ENCODE results near the gene CDK3. TPM values are rescaled to one million over a fixed set of nuclear protein-coding genes. Genes with fewer than 3 reads are reported as not detected.

Gene CDK3
- total and polyA plus RNA-seq, 2 of the 4 experiments (the other 2 are of a cell fraction) = 0.72 to 8.8 TPM

DNA sequence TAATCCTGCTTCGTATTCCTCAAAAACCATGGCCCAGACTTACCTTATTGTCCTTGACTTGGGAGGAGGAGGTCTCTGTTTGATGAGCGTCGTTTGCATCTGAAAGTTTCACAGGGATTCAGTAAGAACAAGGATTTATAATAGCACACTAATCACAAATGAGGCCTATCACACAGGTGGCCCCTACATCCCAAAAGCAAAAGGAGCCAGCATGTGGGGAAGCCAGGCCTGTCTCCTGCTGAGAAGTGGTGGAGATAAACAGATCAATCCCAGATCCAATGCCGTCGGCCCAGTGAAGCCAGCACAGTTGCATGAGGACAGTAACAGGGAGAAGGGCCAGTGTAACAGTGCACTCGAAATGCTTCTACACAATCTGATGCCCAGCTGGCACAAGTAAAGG, 39.7 kb downstream of the CDK3 start:
- Histone ChIP-seq H3K27me3 (ENCODE audit: control insufficient read depth, insufficient read depth, low read length) (no peaks in the 10 kb centered on the region), H3K79me1 (ENCODE audit: low read depth in 1 of 2, low read length in 2 of 2) (peaks cover 4% of the 10 kb centered on the region in 2 experiments; a peak in 3 of 4 replicates), H3K14ac (replicated peaks; ENCODE audit: low read depth, low read length) (no peak overlapping the region), H2AK5ac (ENCODE audit: low read depth, low read length) (no peak overlapping the region), H3K36me3 (ENCODE audit: control insufficient read depth, insufficient read depth, low read length) (peaks cover 63% of the 10 kb centered on the region), H3K9me3 (ENCODE audit: control insufficient read depth, insufficient read depth, low read length) (no peaks in the 10 kb centered on the region), H3K9me1 (ENCODE audit: insufficient read depth, low read length) (peaks cover 5% of the 10 kb centered on the region; the same call in 1 of the 2 replicates), H3K4me3 (ENCODE audit: insufficient read depth, low read depth, low read length) (no peak overlapping the region), H3K27ac (ENCODE audit: insufficient read depth, low read length) (no peak overlapping the region), H2BK15ac (ENCODE audit: low read depth, low read length) (no peak overlapping the region), H3K23ac (ENCODE audit: low read depth, low read length) (no peak overlapping the region), H3K18ac (ENCODE audit: low read depth, low read length) (no peak overlapping the region), H3K4ac (ENCODE audit: low read depth, low read length) (no peak overlapping the region), H2BK5ac (ENCODE audit: low read depth, low read length, poor library complexity, severe bottlenecking) (no peak overlapping the region), H4K91ac (ENCODE audit: insufficient read depth, low read depth, low read length) (no peak overlapping the region), H2AFZ (replicated peaks; ENCODE audit: low read length, poor library complexity) (no peak overlapping the region), H3K4me1 (ENCODE audit: control insufficient read depth, insufficient read depth, low read length) (no peaks in the 10 kb centered on the region), H2AK9ac (replicated peaks; ENCODE audit: low read depth, low read length, poor library complexity) (no peak overlapping the region), H4K20me1 (ENCODE audit: insufficient read depth, low read length) (peaks cover 8% of the 10 kb centered on the region; the same call in 1 of the 2 replicates), H4K8ac (ENCODE audit: low read depth in 2 of 2, low read length in 2 of 2) (no peak overlapping the region), H3K4me2 (ENCODE audit: low read depth, low read length) (no peak overlapping the region), H3K9ac (ENCODE audit: low read depth, low read length) (no peak overlapping the region), H4K5ac (ENCODE audit: low read depth, low read length) (no peak overlapping the region), H2BK20ac (ENCODE audit: low read depth, low read length) (no peak overlapping the region), H3K56ac (ENCODE audit: extremely low read depth, insufficient read depth, low read length) (no peak overlapping the region), H2BK120ac (ENCODE audit: low read depth, low read length) (no peak overlapping the region)
- BruUV-seq (replicated peaks) = no TSS peak
- no CpG with 5 or more reads among the region's 6 CpGs for WGBS, 2 experiments (ENCODE audit: extremely low coverage in 2 of 2, insufficient read length in 1 of 2)
- in situ Hi-C loops (cut with MboI; ENCODE audit: low sequenced_read_pairs) = no loop called here
- dilution Hi-C loops (cut with HindIII; ENCODE audit: low sequenced_read_pairs, unreplicated experiment) = no loop called here
- intact Hi-C loops (cut with micrococcal nuclease) = no loop called here
- DNase-seq (no peak), ATAC-seq (ENCODE audit: low read depth) (no peak)
- TF ChIP-seq POLR2A (IDR thresholded peaks at IDR 0.05; ENCODE audit: low read depth, low read length) (no peak), MXI1 (IDR thresholded peaks at IDR 0.05; ENCODE audit: borderline replicate concordance, low read depth, low read length) (no peak), CHD1 (IDR thresholded peaks at IDR 0.05; ENCODE audit: low read depth, low read length) (no peak), MAFK (IDR thresholded peaks at IDR 0.05; ENCODE audit: low read depth, low read length) (no peak), NFE2L2 (IDR thresholded peaks at IDR 0.05; ENCODE audit: low read depth, low read length) (no peak), CEBPB (IDR thresholded peaks at IDR 0.05; ENCODE audit: low read depth, low read length) (no peak), RAD21 (IDR thresholded peaks at IDR 0.05; ENCODE audit: low read length) (no peak), USF2 (IDR thresholded peaks at IDR 0.05; ENCODE audit: low read depth, low read length) (no peak), SMC3 (IDR thresholded peaks at IDR 0.05; ENCODE audit: low read depth, low read length) (no peak), FOS (IDR thresholded peaks at IDR 0.05; ENCODE audit: low read depth, low read length) (no peak)
- TF ChIP-seq, protein P1, sequence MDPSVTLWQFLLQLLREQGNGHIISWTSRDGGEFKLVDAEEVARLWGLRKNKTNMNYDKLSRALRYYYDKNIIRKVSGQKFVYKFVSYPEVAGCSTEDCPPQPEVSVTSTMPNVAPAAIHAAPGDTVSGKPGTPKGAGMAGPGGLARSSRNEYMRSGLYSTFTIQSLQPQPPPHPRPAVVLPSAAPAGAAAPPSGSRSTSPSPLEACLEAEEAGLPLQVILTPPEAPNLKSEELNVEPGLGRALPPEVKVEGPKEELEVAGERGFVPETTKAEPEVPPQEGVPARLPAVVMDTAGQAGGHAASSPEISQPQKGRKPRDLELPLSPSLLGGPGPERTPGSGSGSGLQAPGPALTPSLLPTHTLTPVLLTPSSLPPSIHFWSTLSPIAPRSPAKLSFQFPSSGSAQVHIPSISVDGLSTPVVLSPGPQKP (IDR thresholded peaks at IDR 0.05; ENCODE audit: borderline replicate concordance, low read depth, low read length) = no peak
- TF ChIP-seq, protein P2, sequence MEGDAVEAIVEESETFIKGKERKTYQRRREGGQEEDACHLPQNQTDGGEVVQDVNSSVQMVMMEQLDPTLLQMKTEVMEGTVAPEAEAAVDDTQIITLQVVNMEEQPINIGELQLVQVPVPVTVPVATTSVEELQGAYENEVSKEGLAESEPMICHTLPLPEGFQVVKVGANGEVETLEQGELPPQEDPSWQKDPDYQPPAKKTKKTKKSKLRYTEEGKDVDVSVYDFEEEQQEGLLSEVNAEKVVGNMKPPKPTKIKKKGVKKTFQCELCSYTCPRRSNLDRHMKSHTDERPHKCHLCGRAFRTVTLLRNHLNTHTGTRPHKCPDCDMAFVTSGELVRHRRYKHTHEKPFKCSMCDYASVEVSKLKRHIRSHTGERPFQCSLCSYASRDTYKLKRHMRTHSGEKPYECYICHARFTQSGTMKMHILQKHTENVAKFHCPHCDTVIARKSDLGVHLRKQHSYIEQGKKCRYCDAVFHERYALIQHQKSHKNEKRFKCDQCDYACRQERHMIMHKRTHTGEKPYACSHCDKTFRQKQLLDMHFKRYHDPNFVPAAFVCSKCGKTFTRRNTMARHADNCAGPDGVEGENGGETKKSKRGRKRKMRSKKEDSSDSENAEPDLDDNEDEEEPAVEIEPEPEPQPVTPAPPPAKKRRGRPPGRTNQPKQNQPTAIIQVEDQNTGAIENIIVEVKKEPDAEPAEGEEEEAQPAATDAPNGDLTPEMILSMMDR (conservative IDR thresholded peaks at IDR 0.05; ENCODE audit: low read depth, low read length) = no peak
- ChIA-PET POLR2A (ENCODE audit: unreplicated experiment) (no interaction called here), CTCF (no interaction called here)

Data from IMR-90 (cell line).